ENCODE data around the gene ST3GAL5.
A peak's percentile ranks its signal among the peaks of the same experiment; 100 is the strongest.
"Not testable (repeated sequence)": the region's sequence is repeated elsewhere in the genome, so short reads cannot be mapped to it uniquely, and the experiment has no call there.

Gene ST3GAL5

GRCh38 chr2:85893428-85894258, 4.9 kb upstream of the ST3GAL5 start:
- no peak for DNase-seq (ENCODE audit: low read depth)

- no peak for DNase-seq (ENCODE audit: low read depth)
These were observed 3.6 kb upstream of the ST3GAL5 start for GRCh38 chr2:85892216-85892944.

GRCh38 chr2:85890522-85891176, 1.9 kb upstream of the ST3GAL5 start:
- DNase-seq (ENCODE audit: low read depth): no peak

- no peak for DNase-seq (ENCODE audit: low read depth)
These were observed 964 bp upstream of the ST3GAL5 start for GRCh38 chr2:85889627-85890281.

GRCh38 chr2:85888020-85888683, 638 bp downstream of the ST3GAL5 start:
- no peak for DNase-seq (ENCODE audit: low read depth)

- no peak for DNase-seq (ENCODE audit: low read depth)
These were observed 1.2 kb downstream of the ST3GAL5 start for GRCh38 chr2:85887566-85888019.

GRCh38 chr2:85886590-85886989, 2.2 kb downstream of the ST3GAL5 start:
- DNase-seq (ENCODE audit: low read depth): peak; percentile 26

GRCh38 chr2:85886141-85886540, 2.6 kb downstream of the ST3GAL5 start:
- no peak for DNase-seq (ENCODE audit: low read depth)

GRCh38 chr2:85881781-85882180, 7.0 kb downstream of the ST3GAL5 start:
- not testable (repeated sequence) for DNase-seq (ENCODE audit: low read depth)

- not testable (repeated sequence) for DNase-seq (ENCODE audit: low read depth)
These were observed 8.0 kb downstream of the ST3GAL5 start for GRCh38 chr2:85880716-85881328.

- DNase-seq (ENCODE audit: low read depth): no peak
These were observed 9.9 kb downstream of the ST3GAL5 start for GRCh38 chr2:85878719-85879370.

GRCh38 chr2:85875350-85876050, 13.3 kb downstream of the ST3GAL5 start:
- DNase-seq (ENCODE audit: low read depth): no peak

GRCh38 chr2:85873679-85874078, 15.1 kb downstream of the ST3GAL5 start:
- DNase-seq (ENCODE audit: low read depth): no peak

GRCh38 chr2:85872536-85873161, 16.1 kb downstream of the ST3GAL5 start:
- DNase-seq (ENCODE audit: low read depth): no peak

GRCh38 chr2:85871494-85872164, 17.2 kb downstream of the ST3GAL5 start:
- DNase-seq (ENCODE audit: low read depth): no peak

- no peak for DNase-seq (ENCODE audit: low read depth)
These were observed 20.0 kb downstream of the ST3GAL5 start for GRCh38 chr2:85868822-85869221.

- DNase-seq (ENCODE audit: low read depth): no peak
These were observed 21.1 kb downstream of the ST3GAL5 start for GRCh38 chr2:85867556-85868292.

- DNase-seq (ENCODE audit: low read depth): no peak
These were observed 21.7 kb downstream of the ST3GAL5 start for GRCh38 chr2:85867121-85867520.
